Stimulated activated CD8-positive, alpha-beta memory T cell treated with anti-CD3 and anti-CD28 coated beads, Interleukin-4, amount 100 ng/mL, for 1 hour (primary cell): ENCODE results near the gene TRIM24.
"Not testable (repeated sequence)": the region's sequence is repeated elsewhere in the genome, so short reads cannot be mapped to it uniquely, and the experiment has no call there.

Experiments
- DNase-seq, 2 donors: peaks; one replicate each; pipeline ENCODE4 v3.0.0-alpha.2; 2020; ENCODE audit warnings: low read depth in 2 of 2, low spot score in 1 of 2

TRIM24 gene

DNA sequence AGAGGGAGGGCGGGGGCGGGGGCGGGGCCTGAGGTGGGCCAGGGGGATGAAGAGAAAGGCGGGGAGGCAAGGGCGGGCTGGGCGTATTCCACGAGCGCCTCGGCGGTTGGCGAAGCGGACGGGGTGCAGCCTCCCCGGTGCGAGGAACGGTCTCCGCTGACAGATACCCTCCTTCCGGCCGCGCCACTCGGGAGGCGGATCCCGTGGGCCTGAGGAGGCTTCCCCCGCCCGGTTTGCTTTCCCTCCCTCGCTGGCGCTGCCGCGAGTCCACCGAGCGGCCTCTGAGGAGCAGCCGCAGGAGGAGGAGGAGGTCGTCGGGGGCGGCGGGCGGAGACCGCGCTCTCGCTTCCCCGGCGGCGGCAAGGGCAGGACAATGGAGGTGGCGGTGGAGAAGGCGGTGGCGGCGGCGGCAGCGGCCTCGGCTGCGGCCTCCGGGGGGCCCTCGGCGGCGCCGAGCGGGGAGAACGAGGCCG is at the start of gene TRIM24:
Gene TRIM24 (plus strand): TSS at position 84 of the 473 bp plus-strand sequence. CDS start 290 bp downstream, at position 374.
- no peak for DNase-seq

DNA sequence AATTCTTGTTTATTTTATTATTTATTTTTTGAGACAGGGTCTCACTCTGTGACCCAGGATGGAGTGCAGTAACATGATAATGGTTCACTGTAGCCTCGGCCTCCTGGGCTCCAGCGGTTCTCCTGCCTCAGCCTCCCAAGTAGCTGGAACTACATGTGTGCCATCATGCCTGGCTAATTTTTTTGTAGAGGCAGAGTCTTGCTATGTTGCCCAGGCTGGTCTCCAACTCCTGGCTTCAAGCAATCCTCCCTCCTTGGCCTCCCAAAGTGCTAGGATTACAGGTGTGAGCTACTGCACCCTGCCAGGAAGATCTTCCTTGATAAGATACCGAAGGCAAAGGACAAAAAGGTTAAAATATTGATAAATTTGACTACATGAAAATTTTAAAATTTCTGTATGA is 48.0 kb upstream of the TRIM24 start:
- DNase-seq: not testable (repeated sequence)

DNA sequence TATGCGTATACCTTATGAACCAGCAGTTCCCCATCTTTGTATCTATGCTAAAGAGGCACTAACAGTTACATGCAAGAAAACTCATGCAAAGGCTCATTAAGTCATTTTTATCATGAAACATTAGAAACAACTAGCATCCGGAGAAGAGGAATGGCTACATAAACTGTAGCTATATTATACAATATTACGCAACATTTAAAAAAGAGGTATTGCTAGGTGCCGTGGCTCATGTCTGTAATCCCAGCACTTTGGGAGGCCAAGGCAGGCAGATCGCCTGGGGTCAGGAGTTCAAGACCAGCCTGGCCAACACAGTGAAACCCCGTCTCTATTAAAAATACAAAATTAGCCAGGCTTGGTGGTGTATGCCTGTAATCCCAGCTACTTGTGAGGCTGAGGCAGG is 47.1 kb upstream of the TRIM24 start:
- not testable (repeated sequence) for DNase-seq

DNA sequence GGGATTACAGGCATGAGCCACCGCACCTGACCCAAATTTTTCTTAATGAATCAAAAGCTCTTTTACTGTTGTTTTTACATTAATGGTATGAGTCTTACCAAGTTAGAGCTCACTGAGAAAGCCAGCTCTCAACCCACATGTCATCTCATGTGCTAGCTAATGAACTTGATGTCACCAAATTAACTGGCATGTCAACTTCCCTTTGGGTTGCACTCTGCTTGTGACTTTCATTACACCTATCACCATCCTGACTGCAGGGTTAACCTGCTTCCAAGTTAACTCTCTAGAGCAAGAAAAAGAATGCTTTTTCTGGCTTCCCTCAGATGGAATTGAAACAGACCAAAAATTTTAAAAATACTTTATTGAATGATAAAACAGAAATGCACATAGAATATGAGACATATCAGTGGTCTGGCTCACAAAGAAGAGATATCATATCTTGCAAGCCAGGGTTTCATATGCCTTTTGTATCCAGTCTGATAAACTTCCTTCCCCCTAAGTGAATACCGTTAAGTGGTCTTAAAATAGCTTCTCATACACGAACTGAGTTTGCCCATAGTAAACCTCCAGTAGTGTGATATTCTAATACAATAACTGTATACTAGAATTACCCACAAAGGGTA is 42.9 kb upstream of the TRIM24 start:
- DNase-seq: no peak

DNA sequence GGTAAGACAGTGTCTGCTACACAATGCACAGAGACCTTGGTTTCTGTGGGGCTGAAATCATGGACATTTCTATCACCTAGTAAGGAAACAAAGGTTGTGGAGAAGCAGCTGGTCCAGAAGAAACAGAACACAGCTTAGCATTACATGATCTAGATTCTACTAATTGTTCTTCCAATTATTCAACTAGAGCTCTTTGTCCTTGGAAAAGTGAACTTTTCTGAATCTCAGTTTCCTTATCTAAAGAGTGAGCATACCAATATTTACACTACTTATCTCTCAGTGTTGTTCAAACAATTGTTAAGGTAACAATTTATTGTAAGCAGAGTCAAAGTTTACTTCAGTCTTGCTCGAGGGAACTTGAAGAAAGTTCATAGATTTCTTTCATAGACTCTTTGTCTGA is 42.3 kb upstream of the TRIM24 start:
- no peak for DNase-seq

DNA sequence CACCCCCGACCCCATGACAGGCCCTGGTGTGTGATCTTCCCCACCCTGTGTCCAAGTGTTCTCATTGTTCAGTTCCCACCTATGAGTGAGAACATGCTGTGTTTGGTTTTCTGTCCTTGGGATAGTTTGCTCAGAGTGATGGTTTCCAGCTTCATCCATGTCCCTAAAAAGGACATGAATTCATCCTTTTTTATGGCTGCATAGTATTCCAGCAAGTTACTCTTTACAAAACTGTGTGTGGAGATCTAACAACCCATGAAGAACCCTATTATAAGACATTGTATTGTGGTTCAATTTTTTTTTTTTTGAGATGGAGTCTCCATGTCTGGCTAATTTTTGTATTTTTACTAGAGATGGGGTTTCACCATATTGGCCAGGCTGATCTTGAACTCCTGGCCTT is 41.7 kb upstream of the TRIM24 start:
- DNase-seq: not testable (repeated sequence)

DNA sequence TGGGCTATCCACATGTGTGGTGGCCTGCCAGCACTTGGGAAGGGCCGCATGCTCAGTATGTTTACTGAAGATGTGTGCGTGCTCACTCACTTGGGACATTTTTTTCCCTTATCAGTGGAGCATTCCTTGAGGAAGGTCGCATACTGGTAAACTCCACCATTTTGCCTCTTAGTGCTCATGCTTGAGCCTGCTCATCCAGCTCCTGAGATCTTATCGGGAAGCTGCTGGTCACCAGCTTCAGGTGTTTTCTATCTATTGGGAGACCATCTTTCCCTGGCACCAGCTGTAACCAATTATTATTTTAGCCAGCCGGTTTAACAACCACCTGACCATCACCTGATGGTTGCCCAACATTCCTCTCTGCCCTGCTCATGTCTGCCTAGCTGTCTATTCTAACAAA is 35.0 kb upstream of the TRIM24 start:
- no peak for DNase-seq

DNA sequence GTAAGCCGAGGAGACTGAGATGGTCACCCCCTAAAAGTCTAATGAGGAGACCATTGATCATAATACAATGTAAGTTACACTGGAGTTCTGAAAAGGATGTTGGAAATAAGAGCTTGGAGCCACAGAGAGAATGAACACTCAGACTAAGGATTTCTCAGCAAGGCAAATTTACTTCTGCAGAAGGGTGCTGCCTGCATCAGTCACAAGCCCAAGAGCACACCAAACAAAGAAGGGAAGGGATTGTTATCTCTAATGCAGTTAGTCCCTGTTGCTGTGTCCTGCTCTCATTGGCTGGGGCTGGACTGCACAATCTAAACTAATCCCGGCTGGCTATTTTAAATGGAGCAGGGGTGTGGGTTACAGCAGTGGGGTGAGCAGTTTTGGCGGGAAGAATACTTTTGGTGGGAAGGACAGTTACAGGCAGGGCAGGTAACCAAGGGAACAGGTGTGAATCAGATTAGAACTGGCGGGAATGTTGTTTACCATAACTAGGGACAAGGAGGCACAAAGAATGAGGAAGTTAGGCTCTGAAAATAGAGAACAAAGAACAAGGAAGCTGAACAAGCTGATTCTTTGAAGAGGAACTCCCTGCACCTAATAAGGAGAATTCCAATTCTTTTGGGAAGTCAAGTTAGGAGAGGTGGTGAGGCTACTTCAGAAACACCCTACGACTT is 30.3 kb upstream of the TRIM24 start:
- no peak for DNase-seq

DNA sequence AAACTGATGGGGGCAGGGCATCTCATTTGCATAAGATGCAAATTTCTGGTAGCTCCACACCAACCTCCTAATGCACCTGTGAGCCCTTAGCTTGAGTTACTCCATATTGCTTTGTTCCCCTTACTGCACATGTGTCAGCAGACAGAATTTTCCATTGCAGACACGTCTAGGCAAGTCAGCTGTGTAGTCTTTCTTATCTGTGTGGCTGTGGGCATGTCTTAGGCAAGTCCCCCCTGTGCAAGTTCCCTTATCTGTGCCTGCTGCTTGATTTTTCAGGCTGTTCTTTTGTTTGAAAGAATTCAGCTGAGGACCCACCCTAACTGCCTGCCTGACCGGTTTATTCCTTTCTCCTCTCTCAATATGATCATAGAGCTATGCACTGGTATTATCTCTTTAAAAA is 28.5 kb upstream of the TRIM24 start:
- no peak for DNase-seq

DNA sequence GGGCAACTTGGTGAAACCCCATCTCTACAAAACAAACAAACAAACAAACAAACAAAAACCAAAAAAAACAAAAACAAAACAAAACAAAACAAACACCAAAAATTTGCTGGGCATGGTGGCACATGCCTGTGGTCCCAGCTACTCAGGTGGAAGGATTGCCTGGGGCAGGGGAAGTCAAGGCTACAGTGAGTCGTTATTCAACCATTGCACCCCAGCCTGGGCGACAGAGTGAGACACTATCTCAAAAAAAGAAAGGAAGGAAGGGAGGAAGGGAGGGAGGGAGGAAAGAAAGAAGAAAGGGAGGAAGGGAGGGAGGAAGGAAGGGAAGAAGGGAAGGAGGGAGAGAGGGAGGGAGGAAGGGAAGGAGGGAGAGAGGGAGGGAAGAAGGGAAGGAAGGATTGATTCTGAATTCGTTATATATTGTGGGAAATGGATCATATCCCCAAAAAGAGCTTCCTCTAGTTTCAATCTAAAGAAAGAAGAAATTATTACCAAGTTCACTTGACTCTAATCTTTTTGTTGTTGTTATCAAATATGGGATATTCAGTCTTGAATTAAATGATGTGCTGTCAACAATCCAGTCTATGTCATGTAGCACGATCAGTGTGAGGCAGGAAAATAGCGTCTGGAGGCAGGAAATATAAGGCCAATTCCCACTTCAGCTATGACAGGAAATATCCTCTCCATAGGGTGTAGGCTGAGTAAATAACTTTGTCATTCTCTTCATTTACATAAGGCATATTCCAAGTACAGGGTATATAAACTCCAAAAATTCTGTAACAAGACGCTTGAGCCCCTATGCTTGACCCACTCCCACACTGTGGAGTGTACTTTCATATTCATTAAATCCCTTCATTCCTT is 26.2 kb upstream of the TRIM24 start:
- no peak for DNase-seq

DNA sequence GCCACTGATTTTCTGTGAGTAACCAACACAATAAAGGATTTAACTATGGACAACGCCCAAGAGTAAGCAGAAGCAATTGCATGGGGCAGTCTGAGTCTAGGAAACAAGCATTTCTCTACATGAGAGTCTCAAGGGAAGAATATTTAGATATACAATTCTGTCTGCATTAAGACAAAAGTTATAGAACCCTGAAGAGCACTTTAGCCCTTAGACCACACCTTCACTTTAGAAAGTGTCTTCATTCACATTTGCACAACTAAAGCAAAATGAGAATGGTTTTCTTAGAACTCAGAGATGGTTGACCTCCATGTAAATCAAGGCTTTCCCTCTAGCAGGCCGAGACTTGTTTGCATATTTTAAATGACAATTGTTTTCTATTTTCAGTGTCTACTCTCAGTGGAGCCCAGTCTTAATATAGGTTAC is 25.5 kb upstream of the TRIM24 start:
- DNase-seq: no peak

DNA sequence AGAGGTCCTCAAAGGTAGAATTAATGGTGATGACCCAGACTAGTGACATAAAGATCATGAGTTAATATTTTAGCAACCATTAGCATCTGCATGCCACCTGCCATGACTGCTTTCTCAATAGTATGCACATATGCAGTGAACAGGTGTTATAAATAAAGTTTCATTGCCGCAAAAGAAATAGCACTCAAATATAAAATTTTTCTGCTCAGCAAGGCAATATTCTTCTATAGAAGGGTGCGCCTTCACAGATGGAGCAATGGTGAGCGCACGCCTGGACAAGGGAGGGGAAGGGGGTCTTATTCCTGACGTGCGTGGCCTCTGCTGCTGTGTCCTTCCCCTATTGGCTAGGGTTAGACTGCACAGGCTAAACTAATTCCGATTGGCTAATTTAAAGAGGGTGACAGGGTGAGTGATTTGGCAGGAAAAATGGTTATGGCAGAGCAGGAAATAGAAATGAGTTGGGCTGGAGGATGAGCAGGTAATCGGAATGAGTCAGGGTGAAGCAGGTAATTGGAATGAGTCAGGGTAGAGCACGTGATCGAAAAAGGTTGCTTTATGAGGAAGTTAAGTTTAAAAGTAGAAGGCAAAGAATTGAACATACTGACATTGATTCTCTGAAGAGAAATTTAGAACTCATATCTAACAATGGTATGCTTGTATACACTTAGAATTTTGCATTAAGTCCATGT is 24.7 kb upstream of the TRIM24 start:
- DNase-seq: no peak

DNA sequence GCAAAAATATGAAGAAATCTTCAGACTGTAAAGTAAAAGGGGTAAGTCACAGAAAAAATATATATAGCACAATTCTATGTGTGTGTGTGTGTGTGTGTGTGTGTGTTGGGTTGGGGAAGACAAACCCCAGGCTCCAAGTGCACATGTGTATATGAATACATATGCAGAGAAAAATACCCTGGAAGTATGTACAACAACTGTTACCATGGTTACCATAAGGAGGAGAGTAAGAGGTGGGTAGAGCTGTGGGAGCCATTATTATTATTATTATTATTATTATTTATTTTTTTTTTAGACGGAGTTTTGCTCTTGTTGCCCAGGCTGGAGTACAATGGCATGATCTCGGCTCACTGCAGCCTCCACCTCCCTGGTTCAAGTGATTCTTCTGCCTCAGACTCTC is 23.7 kb upstream of the TRIM24 start:
- no peak for DNase-seq

DNA sequence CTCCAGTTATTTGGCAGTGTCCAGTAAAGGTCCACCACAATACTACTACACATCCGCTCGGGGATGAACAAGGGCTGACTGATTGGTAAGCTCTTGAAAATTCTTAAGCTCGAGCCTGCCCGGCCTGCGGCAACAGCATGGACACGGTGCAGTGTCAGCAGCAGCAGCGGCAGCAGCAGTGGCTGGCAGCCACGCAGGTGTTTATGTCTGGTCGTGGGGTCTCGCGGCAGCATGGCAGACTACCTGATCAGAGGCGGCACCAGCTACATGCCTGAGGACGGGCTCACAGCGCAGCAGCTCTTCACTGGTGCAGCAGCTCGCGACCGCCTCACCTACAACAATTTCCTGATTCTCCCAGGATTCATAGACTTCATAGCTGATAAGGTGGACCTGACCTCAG is 19.6 kb upstream of the TRIM24 start:
- no peak for DNase-seq

DNA sequence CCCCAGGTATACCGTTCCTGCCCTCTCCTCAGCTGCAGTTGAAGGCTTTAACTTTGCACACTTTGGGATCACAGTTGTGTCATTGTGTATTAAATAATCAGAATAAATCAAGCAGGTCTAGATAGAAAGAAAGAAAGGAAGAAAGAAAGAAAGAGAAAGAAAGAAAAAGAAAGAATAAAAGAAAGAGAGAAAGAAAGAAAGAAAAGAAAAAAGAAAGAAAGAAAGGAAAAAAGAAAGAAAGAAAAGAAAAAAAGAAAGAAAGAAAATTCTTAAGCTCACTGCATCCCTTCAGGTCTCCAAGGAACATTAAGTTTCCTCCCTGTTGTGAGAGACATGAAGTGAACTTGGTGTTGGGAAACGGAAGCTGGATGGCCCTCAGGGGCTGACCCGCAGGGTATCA is 17.2 kb upstream of the TRIM24 start:
- DNase-seq: no peak

DNA sequence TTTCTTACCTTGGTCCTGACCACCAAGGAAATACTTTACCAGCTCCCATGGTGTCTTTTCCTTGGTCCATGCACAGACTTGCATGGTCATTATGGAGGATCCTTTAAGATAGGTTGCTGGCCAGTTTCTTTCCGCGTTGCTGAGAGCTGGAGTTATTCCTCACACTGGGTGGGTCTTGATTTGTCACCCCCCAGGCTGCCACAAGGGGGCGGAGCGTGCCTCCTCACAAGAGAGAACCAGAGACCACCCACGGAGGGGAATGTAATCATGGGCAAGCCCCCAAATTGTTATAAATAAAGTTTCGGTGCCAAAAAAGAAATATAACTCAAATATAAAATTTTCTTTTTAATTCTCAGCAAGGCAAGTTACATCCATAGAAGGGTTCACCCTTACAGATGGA is 10.5 kb upstream of the TRIM24 start:
- no peak for DNase-seq

DNA sequence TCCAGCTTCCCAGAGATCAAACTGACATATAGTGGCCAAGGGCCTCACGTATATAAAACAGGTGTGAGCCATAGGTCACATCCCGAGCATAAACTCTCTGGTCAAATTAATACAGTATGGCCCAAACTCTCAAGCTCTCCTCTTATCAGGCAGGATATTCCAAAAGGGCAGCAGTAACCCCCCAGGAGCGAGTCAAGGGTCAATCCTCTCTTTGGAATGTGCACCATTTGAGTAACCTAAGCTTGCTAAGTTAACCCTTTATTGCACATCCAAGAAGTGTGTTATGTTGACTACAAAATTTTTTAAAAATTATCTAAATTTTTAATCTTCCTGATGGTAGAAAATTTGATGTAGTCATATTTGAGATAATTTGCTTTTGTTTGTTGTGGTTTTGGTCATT is 4.5 kb upstream of the TRIM24 start:
- DNase-seq: no peak

DNA sequence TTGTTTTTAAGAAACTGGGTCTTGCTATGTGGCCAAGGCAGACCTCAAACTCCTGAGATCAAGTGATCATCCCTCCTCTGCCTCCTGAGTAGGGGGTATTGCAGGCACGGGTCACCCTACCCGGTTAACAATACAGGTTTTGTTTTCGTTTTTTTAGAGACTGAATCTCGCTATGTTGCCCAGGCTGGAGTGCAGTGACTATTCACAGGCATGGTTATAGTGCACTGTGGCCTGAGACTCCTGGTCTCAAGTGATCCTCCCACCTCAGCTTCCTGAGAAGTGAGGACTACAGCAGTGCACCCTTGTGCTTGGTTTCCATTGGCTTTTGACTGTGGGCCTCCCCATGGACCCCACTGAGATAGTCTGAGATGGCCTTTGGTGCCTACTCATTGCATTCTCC is 3.8 kb upstream of the TRIM24 start:
- DNase-seq: no peak

DNA sequence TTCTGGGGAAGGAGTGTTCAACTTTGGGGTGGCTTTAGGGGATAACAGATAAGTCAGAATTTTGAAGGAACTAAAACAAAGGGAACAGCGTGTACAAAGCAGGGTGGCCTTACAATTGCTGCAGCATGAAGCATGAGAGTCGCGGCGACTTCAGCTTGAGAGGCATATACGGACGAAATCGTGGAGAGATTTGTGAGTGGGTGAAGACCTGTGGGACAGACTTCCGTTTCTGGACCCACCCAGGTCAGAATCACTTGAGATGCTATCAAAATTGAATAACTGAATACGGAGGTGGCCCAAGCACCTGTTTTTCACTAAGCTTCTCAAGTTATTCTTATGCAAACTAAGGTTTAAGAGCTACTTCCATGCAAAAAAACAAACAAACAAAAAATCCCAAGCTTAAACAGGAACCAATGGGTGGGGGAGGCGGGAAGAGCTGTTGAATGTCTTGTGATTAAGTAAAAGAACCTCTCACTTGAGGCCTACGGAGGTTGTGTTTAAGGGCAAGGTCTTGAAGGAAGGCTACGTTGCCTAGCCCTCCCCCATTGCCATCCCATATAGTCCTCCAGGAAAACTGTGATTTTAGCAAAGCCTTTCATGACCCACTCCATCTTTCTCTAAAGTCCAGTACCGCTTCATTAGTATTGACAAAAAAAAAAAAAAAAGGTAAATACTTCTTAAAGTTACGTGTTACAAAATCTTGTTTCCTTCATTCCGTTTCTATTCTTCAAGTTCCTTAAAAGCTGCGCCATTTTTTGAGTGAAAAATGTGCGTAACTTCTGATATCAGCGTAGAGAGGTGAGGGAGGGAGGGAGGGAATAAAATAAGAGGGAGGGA is 1.3 kb upstream of the TRIM24 start:
- no peak for DNase-seq

DNA sequence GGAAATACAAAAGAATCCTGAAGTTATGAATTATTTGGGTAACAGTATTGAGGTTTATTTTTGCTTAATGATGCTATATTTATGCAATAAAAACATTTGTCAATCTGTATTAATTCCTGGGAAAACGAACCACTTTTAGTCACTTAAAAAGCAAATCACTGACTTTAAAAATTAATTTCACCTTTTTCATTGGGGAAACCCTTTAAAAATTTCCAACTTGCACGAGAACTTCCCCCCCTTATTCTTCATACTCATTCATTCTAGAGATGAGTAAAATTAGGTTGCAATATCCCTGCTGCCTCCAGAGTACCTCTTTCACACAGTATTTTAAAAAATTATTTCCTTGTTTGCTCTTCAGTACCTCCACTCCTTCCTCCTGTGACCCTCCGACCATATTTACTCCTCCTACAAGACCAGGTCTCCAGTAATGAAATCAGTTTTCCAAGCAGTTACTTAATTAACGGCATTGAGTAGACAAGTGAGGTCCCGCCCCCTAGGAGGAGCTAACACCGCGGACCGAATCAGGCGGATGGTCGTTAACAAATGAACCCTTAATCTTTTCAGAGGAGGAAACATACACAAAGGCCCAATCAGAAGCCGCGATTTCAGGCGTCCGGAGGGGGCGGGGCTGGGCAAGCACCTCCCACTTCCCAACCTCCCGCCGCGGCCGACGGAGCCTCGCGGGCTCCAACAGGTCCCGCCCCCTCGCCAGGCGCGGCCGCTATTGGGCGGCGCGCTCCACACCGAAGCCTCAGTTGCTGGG is 465 bp upstream of the TRIM24 start:
- peak; percentile 95 to 96 for DNase-seq
